HepG2 (cell line): ENCODE measurements around the gene SLC12A9. TPM values are rescaled to one million over a fixed set of nuclear protein-coding genes. Genes with fewer than 3 reads are reported as not detected.
A peak's percentile ranks its signal among the peaks of the same experiment; 100 is the strongest.

ENCODE experiments used
- CBFB ChIP-seq: sonication (generic); formaldehyde crosslinking; IDR thresholded peaks from 2 replicates; pipeline ENCODE4 v1.4.0; 2020; ENCODE audit warnings: missing genetic modification reagents
- GABPB1 ChIP-seq: IDR thresholded peaks from 2 replicates; pipeline ENCODE4 v1.6.1; 2016; ENCODE audit warnings: mild to moderate bottlenecking, missing genetic modification reagents, moderate library complexity, missing compliant biosample characterization
- HNRNPH1 ChIP-seq: fragments of 200-400 bp; formaldehyde crosslinking; optimal IDR thresholded peaks from 2 replicates; pipeline ENCODE3; 2017; ENCODE audit warnings: mild to moderate bottlenecking, low read depth, low read length
- HNRNPUL1 ChIP-seq: fragments of 200-400 bp; formaldehyde crosslinking; IDR thresholded peaks from 2 replicates; pipeline ENCODE4 v1.6.1; 2017; ENCODE audit warnings: low read depth, mild to moderate bottlenecking, low read length, moderate library complexity
- MXD4 ChIP-seq: IDR thresholded peaks from 2 replicates; pipeline ENCODE4 v1.6.1; 2016; ENCODE audit warnings: mild to moderate bottlenecking, missing biosample characterization, missing genetic modification reagents
- NBN ChIP-seq: fragments of 450-650 bp; conservative IDR thresholded peaks from 2 replicates; pipeline ENCODE4 v1.6.1; 2017
- PCBP1 ChIP-seq: fragments of 200-400 bp; formaldehyde crosslinking; IDR thresholded peaks from 2 replicates; pipeline ENCODE4 v1.6.1; 2017; ENCODE audit warnings: mild to moderate bottlenecking, low read depth, low read length, borderline replicate concordance
- PHF5A ChIP-seq: IDR thresholded peaks from one replicate; pipeline ENCODE4 v1.6.1; 2018; ENCODE audit warnings: low read depth, missing genetic modification reagents; ENCODE audit not compliant: unreplicated experiment
- RCOR2 ChIP-seq: IDR thresholded peaks from 2 replicates; pipeline ENCODE4 v1.6.1; 2016; ENCODE audit warnings: missing biosample characterization, missing genetic modification reagents
- REXO4 ChIP-seq: sonication (generic); formaldehyde crosslinking; IDR thresholded peaks from 2 replicates; pipeline ENCODE4 v1.8.0; 2022; ENCODE audit warnings: missing genetic modification reagents, mild to moderate bottlenecking, borderline replicate concordance
- SCMH1 ChIP-seq: sonication (generic); formaldehyde crosslinking; IDR thresholded peaks from 2 replicates; pipeline ENCODE4 v1.9.0; 2021; ENCODE audit warnings: missing genetic modification reagents, mild to moderate bottlenecking, borderline replicate concordance
- SRY ChIP-seq: sonication (generic); formaldehyde crosslinking; IDR thresholded peaks from 2 replicates; pipeline ENCODE4 v1.8.0; 2022; ENCODE audit warnings: mild to moderate bottlenecking, missing genetic modification reagents
- ZNF180 ChIP-seq: sonication (generic); formaldehyde crosslinking; IDR thresholded peaks from 2 replicates; pipeline ENCODE4 v1.4.0; 2020; ENCODE audit warnings: low read depth, missing genetic modification reagents, borderline replicate concordance
- ZNF570 ChIP-seq: sonication (generic); formaldehyde crosslinking; IDR thresholded peaks from 2 replicates; pipeline ENCODE4 v1.4.0; 2020; ENCODE audit warnings: mild to moderate bottlenecking, missing genetic modification reagents, borderline replicate concordance
- ZNF878 ChIP-seq: sonication (generic); formaldehyde crosslinking; IDR thresholded peaks from 2 replicates; pipeline ENCODE4 v1.8.1; 2023; ENCODE audit warnings: mild to moderate bottlenecking, missing genetic modification reagents, moderate library complexity
- polyA plus RNA-seq, 8 experiments: library from polyadenylated mRNA; depleted of rRNA in 3 of 8; stranded (reverse) in 7 of 8; unstranded in 1 of 8; fragments of >200 nt; fragmentation: Illumina TruSeq in 4 of 8; extraction: Trizol in 4 of 8; gene quantifications; 2 replicates each; pipeline versions ENCODE4 v1.2.1 to v1.2.3, GENCODE V29; 2011 to 2016; ENCODE audit warnings: low read depth in 4 of 8, missing spikeins in 1 of 8, mixed read lengths in 1 of 8; ENCODE audit not compliant: insufficient read depth in 1 of 8
- total RNA-seq, 5 experiments: library from RNA; depleted of rRNA; stranded (reverse); fragments of >200 nt; fragmentation: Illumina TruSeq; extraction: Trizol; gene quantifications; 2 replicates each; pipeline ENCODE4 v1.2.3, GENCODE V29; 2016; ENCODE audit warnings: low read depth in 1 of 5
- TF ChIP-seq, protein P1 (sequence below): sonication (generic); formaldehyde crosslinking; IDR thresholded peaks from 2 replicates; pipeline ENCODE4 v1.4.0; 2020; ENCODE audit warnings: missing genetic modification reagents
- TF ChIP-seq, protein P2 (sequence below): sonication (generic); formaldehyde crosslinking; IDR thresholded peaks from 2 replicates; pipeline ENCODE4 v1.5.0; 2020; ENCODE audit warnings: missing genetic modification reagents
- TF ChIP-seq, protein P3 (sequence below): sonication (generic); formaldehyde crosslinking; IDR thresholded peaks from 2 replicates; pipeline ENCODE4 v1.5.0; 2020; ENCODE audit warnings: missing genetic modification reagents, mild to moderate bottlenecking, borderline replicate concordance
- TF ChIP-seq, protein P4 (sequence below): sonication (generic); formaldehyde crosslinking; IDR thresholded peaks from 2 replicates; pipeline ENCODE4 v1.4.0; 2020; ENCODE audit warnings: missing genetic modification reagents

Gene SLC12A9
- total and polyA plus RNA-seq, 2 of the 13 experiments (the other 11 are each of a cell fraction or from before 2014, with no cell fraction given), result 8.7 to 16.6 TPM

DNA sequence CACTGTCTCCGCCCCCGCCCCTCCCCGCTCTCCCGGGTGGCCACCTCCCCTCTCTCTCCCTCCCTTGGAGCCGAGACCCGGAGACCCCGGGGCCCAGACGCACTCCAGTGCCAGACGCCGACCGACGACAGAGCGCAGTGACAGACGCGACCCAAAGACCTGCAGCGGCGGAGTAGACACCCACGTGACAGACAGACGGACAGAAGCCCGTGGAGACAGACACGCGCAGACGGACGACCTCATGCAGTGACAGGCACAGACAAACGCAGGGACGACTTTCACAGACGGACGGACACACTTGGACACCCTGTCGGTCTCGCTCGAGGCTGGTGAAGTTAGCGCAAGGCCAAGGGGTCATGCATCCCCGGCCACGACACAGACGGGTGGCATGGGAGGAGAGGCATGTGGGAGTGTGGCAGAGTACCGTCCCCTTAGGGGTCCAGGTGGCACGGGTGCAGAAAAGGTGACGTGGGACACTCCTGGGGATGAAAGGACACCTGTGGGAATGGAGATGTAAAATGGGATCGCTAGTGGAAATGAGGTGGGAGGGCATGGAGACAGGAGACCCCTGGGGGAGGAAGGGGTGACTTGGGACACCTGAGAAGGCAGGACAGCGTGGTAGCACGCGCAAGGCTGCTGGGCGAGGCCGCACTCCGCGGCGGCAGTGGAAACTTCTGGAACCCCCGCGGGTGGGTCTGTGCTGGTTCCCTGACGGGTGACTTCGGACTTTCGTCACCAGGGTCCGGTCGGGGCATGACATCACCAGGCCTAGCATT, 43.6 kb downstream of the SLC12A9 start (continued):
- TF ChIP-seq, protein P1, sequence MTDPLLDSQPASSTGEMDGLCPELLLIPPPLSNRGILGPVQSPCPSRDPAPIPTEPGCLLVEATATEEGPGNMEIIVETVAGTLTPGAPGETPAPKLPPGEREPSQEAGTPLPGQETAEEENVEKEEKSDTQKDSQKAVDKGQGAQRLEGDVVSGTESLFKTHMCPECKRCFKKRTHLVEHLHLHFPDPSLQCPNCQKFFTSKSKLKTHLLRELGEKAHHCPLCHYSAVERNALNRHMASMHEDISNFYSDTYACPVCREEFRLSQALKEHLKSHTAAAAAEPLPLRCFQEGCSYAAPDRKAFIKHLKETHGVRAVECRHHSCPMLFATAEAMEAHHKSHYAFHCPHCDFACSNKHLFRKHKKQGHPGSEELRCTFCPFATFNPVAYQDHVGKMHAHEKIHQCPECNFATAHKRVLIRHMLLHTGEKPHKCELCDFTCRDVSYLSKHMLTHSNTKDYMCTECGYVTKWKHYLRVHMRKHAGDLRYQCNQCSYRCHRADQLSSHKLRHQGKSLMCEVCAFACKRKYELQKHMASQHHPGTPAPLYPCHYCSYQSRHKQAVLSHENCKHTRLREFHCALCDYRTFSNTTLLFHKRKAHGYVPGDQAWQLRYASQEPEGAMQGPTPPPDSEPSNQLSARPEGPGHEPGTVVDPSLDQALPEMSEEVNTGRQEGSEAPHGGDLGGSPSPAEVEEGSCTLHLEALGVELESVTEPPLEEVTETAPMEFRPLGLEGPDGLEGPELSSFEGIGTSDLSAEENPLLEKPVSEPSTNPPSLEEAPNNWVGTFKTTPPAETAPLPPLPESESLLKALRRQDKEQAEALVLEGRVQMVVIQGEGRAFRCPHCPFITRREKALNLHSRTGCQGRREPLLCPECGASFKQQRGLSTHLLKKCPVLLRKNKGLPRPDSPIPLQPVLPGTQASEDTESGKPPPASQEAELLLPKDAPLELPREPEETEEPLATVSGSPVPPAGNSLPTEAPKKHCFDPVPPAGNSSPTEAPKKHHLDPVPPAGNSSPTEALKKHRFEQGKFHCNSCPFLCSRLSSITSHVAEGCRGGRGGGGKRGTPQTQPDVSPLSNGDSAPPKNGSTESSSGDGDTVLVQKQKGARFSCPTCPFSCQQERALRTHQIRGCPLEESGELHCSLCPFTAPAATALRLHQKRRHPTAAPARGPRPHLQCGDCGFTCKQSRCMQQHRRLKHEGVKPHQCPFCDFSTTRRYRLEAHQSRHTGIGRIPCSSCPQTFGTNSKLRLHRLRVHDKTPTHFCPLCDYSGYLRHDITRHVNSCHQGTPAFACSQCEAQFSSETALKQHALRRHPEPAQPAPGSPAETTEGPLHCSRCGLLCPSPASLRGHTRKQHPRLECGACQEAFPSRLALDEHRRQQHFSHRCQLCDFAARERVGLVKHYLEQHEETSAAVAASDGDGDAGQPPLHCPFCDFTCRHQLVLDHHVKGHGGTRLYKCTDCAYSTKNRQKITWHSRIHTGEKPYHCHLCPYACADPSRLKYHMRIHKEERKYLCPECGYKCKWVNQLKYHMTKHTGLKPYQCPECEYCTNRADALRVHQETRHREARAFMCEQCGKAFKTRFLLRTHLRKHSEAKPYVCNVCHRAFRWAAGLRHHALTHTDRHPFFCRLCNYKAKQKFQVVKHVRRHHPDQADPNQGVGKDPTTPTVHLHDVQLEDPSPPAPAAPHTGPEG (CRISPR knock-in tag), result no peak
- no peak for TF ChIP-seq HNRNPH1
- no peak for TF ChIP-seq SRY
- TF ChIP-seq MXD4, result no peak
- TF ChIP-seq ZNF570 (CRISPR knock-in tag), result no peak
- no peak for TF ChIP-seq REXO4 (CRISPR knock-in tag)
- TF ChIP-seq, protein P2, sequence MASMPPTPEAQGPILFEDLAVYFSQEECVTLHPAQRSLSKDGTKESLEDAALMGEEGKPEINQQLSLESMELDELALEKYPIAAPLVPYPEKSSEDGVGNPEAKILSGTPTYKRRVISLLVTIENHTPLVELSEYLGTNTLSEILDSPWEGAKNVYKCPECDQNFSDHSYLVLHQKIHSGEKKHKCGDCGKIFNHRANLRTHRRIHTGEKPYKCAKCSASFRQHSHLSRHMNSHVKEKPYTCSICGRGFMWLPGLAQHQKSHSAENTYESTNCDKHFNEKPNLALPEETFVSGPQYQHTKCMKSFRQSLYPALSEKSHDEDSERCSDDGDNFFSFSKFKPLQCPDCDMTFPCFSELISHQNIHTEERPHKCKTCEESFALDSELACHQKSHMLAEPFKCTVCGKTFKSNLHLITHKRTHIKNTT (CRISPR knock-in tag), result no peak
- no peak for TF ChIP-seq PCBP1
- no peak for TF ChIP-seq PHF5A (CRISPR knock-in tag)
- TF ChIP-seq ZNF878 (CRISPR knock-in tag), result no peak
- no peak for TF ChIP-seq RCOR2 (CRISPR knock-in tag)
- TF ChIP-seq NBN, result no peak
- no peak for TF ChIP-seq ZNF180 (CRISPR knock-in tag)
- TF ChIP-seq, protein P3, sequence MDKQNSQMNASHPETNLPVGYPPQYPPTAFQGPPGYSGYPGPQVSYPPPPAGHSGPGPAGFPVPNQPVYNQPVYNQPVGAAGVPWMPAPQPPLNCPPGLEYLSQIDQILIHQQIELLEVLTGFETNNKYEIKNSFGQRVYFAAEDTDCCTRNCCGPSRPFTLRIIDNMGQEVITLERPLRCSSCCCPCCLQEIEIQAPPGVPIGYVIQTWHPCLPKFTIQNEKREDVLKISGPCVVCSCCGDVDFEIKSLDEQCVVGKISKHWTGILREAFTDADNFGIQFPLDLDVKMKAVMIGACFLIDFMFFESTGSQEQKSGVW (CRISPR knock-in tag), result no peak
- TF ChIP-seq HNRNPUL1, result no peak
- no peak for TF ChIP-seq SCMH1 (CRISPR knock-in tag)
- TF ChIP-seq CBFB, result no peak
- TF ChIP-seq, protein P4, sequence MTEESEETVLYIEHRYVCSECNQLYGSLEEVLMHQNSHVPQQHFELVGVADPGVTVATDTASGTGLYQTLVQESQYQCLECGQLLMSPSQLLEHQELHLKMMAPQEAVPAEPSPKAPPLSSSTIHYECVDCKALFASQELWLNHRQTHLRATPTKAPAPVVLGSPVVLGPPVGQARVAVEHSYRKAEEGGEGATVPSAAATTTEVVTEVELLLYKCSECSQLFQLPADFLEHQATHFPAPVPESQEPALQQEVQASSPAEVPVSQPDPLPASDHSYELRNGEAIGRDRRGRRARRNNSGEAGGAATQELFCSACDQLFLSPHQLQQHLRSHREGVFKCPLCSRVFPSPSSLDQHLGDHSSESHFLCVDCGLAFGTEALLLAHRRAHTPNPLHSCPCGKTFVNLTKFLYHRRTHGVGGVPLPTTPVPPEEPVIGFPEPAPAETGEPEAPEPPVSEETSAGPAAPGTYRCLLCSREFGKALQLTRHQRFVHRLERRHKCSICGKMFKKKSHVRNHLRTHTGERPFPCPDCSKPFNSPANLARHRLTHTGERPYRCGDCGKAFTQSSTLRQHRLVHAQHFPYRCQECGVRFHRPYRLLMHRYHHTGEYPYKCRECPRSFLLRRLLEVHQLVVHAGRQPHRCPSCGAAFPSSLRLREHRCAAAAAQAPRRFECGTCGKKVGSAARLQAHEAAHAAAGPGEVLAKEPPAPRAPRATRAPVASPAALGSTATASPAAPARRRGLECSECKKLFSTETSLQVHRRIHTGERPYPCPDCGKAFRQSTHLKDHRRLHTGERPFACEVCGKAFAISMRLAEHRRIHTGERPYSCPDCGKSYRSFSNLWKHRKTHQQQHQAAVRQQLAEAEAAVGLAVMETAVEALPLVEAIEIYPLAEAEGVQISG, result no peak
- TF ChIP-seq GABPB1 (CRISPR knock-in tag), result 0 out of 2 replicates have a peak, but pooled peaks have one; percentile 38
